Measurements from ENCODE around the gene ZCWPW1.

ZCWPW1 gene

DNA sequence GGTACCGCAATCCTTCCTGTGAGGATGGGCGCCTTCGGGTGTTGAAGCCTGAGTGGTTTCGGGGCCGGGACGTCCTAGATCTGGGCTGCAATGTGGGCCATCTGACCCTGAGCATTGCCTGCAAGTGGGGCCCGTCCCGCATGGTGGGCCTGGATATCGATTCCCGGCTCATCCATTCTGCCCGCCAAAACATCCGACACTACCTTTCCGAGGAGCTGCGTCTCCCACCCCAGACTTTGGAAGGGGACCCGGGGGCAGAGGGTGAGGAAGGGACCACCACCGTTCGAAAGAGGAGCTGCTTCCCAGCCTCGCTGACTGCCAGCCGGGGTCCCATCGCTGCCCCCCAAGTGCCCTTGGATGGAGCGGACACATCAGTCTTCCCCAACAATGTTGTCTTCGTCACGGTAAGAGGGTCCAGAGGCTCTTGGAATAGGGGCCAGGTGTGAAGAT lies 2.8 kb upstream of the ZCWPW1 start:
- DNase-seq: no peak

DNA sequence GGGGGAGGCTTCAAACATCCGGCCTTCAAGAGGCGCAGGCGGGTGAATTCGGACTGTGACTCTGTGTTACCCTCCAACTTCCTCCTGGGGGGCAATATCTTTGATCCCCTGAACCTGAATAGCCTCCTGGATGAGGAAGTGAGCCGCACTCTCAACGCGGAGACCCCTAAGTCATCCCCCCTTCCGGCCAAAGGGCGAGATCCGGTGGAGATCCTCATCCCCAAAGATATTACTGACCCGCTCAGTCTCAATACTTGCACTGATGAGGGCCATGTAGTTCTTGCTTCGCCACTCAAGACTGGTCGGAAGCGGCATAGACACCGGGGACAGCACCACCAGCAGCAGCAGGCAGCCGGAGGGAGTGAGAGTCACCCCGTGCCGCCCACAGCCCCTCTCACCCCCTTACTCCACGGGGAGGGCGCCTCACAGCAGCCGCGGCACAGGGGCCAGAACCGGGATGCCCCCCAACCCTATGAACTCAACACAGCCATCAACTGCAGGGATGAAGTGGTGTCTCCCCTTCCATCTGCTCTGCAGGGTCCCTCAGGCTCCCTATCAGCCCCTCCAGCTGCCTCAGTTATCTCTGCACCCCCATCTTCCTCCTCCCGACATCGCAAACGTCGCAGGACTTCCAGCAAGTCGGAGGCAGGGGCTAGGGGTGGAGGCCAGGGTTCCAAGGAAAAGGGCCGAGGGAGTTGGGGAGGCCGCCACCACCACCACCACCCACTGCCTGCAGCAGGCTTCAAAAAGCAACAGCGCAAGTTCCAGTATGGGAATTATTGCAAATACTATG lies 2.2 kb upstream of the ZCWPW1 start:
- DNase-seq: no peak

DNA sequence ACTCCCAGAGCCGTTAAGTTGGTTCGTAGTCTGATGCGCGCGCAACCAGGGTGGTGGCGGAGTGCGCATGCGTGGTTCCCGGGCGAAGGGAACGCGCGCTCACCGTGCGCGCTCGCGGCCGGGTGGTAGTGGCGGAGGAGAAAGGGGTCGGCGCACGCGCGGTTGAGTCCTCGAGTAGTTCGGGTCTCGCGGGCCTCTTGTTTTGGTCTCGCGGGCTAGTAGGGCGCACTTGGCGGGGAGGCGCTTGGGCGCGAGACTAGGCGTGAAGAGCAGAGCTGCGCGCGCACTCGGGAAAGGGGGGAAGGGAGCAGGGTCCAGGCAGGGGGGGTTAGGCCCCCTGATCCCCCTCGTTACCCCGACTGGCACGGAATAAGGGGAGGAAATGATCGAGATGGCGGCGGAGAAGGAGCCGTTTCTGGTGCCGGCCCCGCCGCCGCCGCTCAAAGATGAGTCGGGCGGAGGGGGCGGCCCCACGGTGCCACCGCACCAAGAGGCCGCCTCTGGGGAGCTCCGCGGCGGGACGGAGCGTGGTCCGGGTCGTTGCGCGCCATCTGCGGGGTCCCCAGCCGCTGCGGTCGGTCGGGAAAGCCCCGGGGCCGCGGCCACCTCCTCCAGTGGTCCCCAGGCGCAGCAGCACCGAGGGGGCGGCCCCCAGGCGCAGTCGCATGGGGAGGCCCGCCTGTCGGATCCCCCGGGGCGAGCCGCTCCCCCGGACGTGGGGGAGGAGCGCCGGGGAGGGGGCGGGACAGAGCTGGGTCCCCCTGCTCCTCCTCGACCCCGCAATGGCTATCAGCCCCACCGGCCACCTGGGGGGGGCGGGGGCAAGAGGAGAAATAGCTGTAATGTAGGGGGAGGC lies 1.4 kb upstream of the ZCWPW1 start, which contains the start of gene MEPCE:
Gene MEPCE, plus strand, starts transcription at position 195 of the 856 bp plus-strand sequence. Its CDS starts 188 bp downstream, at position 383.
- DNase-seq: peak; percentile 91

DNA sequence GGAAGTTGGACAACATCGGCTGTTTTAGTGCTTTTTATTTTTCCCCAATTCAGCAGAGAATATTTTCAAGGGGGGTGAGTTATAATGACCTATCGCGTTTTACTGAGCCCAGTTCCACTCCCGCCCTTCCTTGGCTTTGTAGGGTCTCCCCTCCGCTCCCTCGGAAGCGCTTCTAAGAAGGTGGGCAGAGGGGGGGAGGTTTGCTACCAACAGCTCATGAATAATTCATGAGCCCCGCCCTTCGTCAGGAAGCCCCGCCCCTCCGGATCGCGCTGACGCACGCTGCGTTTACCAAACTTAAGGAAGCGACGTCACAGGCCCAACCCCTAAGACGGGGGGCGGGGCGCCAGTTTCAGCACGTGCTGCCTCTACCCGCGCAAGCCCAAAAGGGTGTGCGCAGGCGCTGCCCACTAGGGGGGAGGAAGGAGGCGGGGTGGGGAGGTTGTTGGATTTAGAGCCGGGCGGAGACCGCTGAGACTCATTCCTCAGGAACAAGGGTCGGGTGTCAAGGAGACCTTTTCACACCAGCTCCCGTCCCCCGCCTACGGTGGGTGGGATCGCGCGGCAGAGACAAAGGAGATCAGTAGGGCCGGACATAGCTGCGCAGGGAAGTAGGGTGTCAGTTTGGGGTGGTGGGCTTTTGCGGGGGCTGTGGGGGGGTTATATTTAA lies 599 bp upstream of the ZCWPW1 start:
- DNase-seq: peak; percentile 98

DNA sequence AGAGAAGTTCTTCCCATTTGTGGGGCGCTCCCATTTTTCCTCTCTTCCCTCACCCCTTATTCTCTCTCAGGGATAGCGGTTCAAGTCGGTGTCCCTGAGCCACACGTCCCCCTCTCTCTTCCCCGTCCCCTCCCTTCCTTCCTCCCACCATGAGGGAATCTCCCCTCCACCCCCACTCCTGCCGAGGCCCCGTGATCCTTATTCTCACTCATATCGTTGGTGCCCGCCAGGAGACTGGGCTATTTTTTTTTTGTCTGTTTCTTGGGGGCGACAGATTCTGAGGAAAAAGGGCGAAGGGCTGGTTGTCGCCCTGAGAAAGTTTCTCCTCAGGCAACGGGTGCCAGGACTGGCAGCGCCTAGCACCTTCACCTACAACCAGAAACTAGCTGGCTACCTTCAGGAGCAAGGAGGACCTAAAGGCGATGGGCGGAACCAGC lies 723 bp downstream of the ZCWPW1 start:
- DNase-seq: no peak

DNA sequence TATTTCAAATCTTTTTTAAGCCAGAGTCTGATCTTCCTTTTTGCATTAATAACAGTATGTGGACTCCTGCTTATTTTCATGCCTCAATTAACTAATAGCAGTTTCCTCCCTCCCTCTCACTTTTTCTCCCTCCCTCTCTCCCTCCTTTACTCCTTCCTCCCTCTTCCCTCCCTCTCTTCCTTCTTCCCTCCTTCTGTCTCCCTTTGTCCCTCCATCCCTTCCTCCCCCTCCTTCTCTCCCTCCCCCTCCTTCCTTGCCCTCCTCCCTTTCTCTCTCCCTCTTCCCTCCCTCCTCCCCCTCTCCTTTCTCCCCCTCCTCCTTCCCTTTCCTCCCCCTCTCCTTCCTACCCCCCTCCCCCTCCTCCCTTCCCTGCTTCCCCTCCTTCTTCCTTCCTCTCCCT lies 2.0 kb downstream of the ZCWPW1 start:
- DNase-seq: no peak

DNA sequence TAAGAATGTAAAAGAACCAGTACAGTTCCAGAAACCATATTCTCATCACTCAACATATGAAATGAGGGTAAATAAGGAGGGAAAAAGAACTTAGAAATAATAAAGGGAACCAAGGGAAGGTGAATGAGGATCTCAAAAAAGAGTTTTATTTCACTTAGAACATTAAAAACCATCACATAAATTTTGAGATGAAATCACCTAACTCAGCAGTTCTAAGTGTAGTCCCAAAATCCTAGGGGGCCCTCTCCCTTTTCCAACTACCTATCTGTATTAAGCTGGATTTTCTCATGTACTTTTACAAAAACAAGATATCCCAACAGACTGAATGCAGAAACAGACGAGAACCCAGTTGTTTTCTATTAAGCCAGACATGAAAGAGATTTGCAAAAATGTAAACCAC lies 3.2 kb downstream of the ZCWPW1 start:
- no peak for DNase-seq

DNA sequence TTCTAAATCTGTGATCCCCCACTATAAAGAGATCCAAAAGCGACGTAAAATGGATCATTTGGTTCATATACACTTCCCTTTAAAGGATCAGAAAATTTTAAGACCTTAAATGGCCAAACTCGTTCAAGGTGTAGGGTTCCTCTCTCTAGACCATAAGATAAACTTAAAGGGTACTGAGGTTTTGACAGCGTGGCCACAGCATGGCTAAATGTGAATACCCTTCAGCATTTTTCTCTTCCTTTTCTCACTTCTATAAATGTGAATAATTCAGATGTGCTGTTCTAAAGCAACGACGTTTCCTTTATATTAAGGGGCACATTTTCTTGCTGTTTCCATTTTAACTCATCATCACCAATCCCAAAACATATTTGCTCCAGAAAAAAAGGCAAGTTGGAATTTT lies 5.2 kb downstream of the ZCWPW1 start:
- no peak for DNase-seq

DNA sequence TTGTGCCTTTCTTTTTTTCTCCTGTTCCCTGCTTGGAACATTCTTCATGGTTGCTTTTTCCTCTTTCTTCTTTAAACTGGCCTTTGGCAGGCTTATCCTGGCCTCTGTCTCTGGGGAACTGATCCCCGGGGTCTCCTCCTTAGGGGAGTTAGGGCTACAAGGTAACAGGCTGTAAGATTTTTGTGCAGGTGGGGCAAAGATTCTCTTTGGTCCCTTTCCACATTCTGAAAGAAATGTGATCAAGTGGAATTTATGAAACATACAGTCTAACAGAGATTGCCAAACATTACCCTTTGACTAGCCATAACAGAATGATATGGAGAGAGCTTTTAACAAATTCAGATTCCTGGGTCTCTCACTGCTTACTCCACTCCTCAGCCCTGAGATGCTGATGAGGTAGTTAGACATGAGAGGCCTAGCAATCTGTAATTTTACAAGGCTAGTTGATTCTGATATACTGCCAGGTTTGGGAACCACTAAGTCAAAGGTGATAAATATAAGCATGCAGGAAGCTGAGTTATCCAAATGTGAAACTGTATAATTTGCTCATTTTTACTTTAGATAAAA lies 8.8 kb downstream of the ZCWPW1 start:
- DNase-seq: no peak

DNA sequence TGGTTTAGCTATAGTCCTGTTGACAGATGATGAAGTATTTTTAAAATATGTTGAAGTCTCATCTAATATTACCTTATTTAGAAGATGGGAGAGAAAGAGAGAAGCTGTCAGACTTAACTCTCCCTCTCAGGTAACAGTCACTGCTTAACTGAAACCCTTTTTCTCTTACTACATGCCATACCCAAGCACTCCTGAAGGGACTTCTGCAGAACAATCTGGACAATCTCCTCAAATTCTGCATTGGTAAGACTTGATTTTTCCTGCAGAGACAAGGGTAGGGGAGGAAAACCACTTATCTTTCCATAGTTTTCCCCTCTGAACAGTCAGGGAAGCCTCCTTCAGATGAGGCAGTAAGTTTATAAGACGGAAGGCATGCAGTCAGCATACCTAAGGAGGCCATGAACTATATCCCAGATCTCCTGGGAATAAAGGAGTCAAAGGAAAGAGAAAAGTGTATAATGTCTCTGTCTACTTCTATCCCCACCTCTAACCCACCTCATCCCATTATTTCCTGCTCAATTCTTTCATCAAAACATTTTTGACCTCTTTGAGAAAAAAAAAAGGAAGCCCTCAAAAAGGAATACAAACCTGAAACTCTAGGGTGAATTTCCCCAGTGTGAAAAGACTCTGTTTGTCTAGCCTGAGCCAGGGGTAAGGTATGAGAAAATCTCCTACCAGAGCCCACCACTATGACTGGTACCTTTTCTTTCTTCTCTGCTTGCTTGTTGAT lies 9.4 kb downstream of the ZCWPW1 start:
- no peak for DNase-seq

DNA sequence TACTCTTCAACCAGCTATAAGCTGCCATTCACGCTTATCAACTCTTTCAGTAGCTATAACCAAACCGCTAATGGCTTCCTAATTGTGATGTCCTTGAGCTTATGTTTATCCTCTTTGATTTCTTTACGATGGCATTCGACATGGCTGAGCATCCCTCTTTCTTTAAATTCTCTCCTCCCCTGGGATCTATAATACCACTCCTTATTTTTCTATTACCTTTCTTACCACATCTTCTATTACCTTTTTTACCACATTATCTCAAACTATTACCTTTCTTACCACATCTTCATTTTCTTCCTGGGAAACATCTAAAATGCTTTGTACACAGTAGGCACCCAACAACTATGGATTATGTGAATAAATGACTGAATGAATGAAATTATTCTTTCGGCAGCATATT lies 13.1 kb downstream of the ZCWPW1 start:
- DNase-seq: no peak

DNA sequence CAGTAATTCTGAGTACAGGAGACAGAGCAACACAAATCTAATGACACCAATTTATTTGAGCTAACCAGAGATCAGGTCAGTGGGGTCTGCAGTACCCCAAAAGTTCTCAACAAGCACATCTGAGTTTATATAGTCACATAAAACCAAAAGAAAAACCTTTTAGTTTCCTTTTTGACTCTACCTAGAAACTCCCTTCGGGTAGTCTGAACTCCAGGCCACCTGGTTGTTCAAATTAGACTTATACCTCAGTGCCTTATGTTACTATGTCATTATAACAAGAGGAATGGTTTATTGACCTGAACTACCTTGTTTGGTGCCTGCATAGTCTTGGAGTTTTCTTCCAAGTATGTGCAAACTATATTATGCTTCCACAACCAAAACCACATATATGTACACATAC lies 14.6 kb downstream of the ZCWPW1 start:
- no peak for DNase-seq

DNA sequence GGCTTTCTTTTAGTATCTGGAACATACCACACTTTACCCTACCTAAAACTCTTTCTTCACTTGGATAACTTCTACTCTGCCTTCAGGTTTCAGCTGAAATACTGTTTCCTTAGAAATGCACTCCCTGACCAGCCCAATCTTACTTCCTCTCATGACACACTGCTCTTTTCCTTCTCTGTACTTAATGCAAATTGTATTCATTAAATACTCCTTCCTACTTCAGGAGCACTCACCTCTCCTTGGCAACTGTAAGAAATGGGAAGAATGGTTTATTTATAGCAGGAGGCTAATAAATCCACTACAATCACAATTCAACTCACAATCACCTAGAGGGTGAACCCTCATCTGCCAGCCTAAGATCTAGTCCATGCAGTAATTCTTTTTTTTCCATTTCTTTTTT lies 15.2 kb downstream of the ZCWPW1 start:
- no peak for DNase-seq

DNA sequence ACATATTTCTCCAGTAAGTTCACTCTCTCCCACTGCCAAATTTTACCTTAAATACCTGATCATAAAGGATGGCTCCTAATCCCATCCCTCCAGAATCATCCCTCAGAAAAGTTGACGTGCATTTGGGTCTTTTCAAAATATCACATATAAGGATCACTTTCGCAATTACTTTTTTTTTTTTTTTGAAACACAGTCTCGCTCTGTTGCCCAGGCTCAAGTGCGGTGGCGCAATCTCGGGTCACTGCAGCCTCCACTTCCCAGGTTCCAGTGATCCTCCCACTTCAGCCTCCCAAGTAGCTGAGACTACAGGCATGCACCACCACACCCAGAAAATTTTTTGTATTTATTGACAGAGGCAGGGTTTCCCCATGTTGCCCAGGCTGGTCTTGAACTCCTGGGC lies 17.4 kb downstream of the ZCWPW1 start:
- no peak for DNase-seq

DNA sequence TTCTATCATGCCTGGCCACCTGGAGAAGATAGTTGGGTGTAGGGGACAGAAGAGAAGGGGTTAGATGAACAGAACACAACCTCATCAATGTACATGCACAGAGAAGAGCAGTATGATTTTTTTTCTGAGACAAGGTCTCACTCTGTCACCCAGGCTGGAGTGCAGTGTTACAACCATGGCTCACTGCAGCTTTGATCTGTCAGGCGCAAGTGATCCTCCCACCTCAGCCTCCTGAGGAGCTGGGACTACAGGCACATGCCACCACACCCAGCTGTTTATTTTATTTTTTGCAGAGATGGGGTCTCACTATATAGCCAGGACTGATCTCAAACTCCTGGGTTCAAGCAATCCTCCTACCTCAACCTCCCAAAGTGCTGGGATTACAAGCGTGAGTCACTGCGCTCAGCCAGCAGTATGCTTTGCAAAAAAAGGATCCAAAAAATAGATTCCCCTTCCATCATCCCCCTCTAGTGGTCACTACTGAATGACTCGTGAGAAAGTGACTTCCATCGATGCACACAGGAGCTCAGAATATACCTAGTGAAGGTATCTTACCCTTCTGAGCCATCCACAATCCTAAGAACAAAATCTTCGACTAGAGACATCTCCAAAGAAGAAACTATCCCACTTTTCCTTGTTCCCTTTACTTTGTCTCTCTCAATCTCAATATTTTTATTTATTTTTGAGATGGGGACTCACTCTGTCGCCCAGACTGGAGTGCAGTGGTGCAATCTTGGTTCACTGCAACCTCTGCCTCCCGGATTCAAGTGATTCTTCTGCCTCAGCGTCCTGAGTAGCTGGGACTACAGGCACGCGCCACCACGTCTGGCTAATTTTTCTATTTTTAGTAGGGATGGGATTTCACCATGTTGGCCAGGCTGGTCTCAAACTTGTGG lies 21.0 kb downstream of the ZCWPW1 start:
- DNase-seq: peak; percentile 4

DNA sequence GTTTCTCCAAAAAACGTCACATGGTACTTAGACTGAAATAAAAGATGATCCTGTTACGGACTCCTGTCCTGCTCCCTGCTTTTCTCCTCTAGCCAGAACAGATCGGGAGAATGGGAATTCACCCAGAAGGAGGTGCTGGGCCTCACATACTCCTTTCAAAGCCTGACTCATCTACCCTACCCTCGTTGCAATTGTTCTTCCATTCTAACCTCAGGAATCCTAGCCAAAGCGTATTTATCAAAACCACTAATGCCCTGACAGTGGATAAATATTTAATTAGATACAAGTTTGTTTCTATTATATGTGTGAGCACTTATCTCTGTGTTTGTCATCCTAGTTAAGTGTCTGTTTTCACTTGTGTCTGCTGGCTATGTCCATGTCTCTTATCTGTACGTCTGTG lies 21.7 kb downstream of the ZCWPW1 start:
- no peak for DNase-seq

DNA sequence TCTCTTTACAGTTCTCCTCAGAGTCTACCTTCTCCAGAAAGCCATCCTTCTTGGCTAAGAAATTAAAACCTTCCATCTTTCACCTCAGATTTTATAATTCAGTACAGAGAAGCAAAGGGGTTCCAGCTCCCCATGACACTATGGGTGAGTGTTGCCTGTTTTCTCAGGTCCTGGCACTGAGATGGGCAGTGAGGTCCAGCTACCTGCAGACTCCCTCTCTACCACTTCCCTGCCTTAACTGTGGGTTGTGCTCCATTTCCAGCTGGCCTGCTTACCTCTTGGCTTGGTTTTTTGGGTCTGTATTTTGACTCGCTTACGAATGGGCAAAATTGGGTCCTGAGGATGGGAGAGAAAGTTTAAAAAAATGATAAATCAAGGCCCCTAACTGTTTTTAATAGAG lies 26.3 kb downstream of the ZCWPW1 start:
- DNase-seq: no peak

DNA sequence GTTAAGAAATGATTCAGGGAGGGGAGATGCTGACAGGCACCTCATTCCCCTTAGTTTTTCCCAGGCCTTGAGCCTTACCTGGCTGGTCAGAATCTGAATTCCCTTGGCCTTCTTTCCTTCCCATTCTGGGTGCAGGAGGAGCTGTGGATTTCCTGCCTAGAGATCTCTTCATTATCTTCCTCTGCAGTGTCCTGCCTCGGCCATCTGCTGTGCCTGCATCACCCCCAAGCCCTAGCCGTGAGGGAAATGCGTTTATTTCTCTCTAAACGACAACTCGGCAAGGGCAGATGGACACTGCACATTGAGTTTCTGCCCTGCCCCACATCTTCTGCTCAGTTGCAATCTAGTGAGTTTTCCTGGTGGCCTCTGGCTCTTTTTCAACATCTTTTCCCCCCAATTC lies 26.7 kb downstream of the ZCWPW1 start:
- DNase-seq: no peak

DNA sequence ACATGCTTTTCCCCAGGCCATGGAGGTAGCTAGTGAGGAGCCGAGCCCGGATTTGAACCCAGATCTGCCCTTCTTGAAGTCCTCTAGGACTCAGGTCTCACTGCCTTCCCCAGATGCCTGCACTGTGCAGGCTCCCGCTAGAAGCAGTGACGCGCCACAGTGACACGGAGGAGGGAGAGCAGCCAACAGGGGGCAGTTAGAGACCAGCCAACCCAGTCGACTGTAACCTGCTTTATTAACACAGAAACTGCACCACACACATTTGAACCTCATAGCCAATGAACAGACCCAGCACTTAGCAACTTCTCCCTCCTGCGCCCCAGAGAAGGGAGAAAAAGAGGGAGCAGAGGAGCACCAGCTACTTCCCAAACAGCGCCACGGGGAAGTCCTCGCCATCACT lies 27.8 kb downstream of the ZCWPW1 start:
- DNase-seq: no peak

DNA sequence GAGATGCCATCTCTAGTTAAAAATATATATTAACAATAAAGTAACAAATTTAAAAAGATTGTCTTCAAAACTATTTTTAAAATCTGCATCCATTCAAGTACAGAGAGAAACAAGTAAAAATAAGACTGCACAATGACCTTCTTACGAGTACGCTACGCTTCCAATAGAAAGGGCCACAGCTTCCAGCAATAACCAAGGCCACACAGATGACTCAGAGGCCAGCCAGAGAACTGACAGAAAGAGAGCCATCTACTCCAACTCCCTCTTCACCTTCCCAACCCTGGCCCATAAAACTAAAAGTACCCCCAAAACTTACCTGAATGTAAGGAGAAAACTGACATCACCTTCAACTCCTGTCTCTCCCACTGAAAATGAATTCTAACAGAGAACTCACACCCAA lies 28.5 kb downstream of the ZCWPW1 start:
- DNase-seq: no peak

DNA sequence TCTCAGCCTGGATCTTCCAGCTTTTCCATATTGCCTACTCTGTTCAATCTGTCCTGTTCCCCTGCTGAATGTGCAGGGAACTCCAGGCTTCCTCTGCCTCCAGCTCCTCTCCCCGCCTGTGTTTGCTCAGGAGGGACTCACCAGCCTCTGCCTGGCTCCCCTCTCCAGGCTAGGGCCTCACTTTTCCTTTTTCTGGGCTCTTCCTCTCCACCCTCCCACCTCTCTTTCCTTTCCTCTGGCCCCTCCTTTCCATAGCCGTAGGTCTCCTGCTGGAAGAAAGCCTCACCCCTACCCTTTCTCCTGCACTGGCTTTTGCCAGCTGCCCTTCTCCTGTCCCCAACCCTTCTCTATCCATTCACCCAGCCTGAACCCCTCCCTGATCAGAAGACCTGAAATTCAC lies 30.3 kb downstream of the ZCWPW1 start:
- DNase-seq: no peak
